CD8-positive, alpha-beta memory T cell (primary cell): ENCODE results near the gene KLHDC3. TPM values are rescaled to one million over a fixed set of nuclear protein-coding genes. Genes with fewer than 3 reads are reported as not detected.
A peak's percentile ranks its signal among the peaks of the same experiment; 100 is the strongest.
"Not testable (repeated sequence)": the region's sequence is repeated elsewhere in the genome, so short reads cannot be mapped to it uniquely, and the experiment has no call there.

ENCODE experiments used
- CTCF ChIA-PET: fragments of 350-600 bp; sonication (Branson Sonifier 250); formaldehyde crosslinking; loops from one replicate; lab custom pipeline; 2021; ENCODE audit warnings: antibody characterized with exemption; lab: Charles Lee
- POLR2A ChIA-PET: fragments of 350-600 bp; sonication (Branson Sonifier 250); formaldehyde crosslinking; loops from one replicate; lab custom pipeline; 2021; ENCODE audit warnings: antibody characterized with exemption; lab: Charles Lee
- DNase-seq, 5 donors: peaks; one replicate each; pipeline versions ENCODE4 v3.0.0 to v3.0.0-alpha.2; 2020 to 2022; ENCODE audit warnings: mixed read lengths in 1 of 5
- H3K27ac ChIP-seq: one replicate; pipeline ENCODE4 v1.7.0; 2013; ENCODE audit warnings: low read depth, mild to moderate bottlenecking, low read length, moderate library complexity
- H3K27me3 ChIP-seq: 2 replicates; pipeline ENCODE4 v1.7.0; 2013; ENCODE audit warnings: low read length, mild to moderate bottlenecking; ENCODE audit not compliant: insufficient read depth, poor library complexity, severe bottlenecking
- H3K36me3 ChIP-seq: 2 replicates; pipeline ENCODE4 v1.7.0; 2013; ENCODE audit warnings: mild to moderate bottlenecking, low read length, moderate library complexity; ENCODE audit not compliant: insufficient read depth
- H3K4me1 ChIP-seq: 2 replicates; pipeline ENCODE4 v1.7.0; 2013; ENCODE audit warnings: mild to moderate bottlenecking, low read length, moderate library complexity; ENCODE audit not compliant: insufficient read depth
- H3K4me3 ChIP-seq: 2 replicates; pipeline ENCODE4 v1.7.0; 2013; ENCODE audit warnings: mild to moderate bottlenecking, low read length
- H3K9me3 ChIP-seq: 2 replicates; pipeline ENCODE4 v1.7.0; 2013; ENCODE audit warnings: mild to moderate bottlenecking, low read length
- H3K27ac Mint-ChIP-seq, 8 donors: one replicate each; pipeline ENCODE4 v1.8.0; 2020 to 2021; ENCODE audit warnings: mixed read lengths in 8 of 8, mild to moderate bottlenecking in 6 of 8, inconsistent platforms in 3 of 8, moderate library complexity in 3 of 8
- H3K27me3 Mint-ChIP-seq, 2 donors: one replicate each; pipeline ENCODE4 v1.8.0; 2020 to 2021; ENCODE audit warnings: mixed read lengths in 2 of 2, mild to moderate bottlenecking in 1 of 2, moderate library complexity in 1 of 2
- H3K36me3 Mint-ChIP-seq, 3 donors: one replicate each; pipeline ENCODE4 v1.8.0; 2020 to 2021; ENCODE audit warnings: mixed read lengths in 3 of 3, inconsistent platforms in 1 of 3, mild to moderate bottlenecking in 1 of 3
- H3K4me1 Mint-ChIP-seq, 3 donors: one replicate each; pipeline ENCODE4 v1.8.0; 2020 to 2021; ENCODE audit warnings: mixed read lengths in 3 of 3, inconsistent platforms in 1 of 3, mild to moderate bottlenecking in 1 of 3
- H3K4me3 Mint-ChIP-seq, 7 donors: one replicate each; pipeline ENCODE4 v1.8.0; 2020 to 2021; ENCODE audit warnings: mixed read lengths in 7 of 7, mild to moderate bottlenecking in 6 of 7, moderate library complexity in 4 of 7, inconsistent platforms in 2 of 7
- H3K9me3 Mint-ChIP-seq, 5 donors: one replicate each; pipeline ENCODE4 v1.8.0; 2020 to 2022; ENCODE audit warnings: mixed read lengths in 5 of 5, mild to moderate bottlenecking in 3 of 5, moderate library complexity in 2 of 5, inconsistent platforms in 1 of 5
- polyA plus RNA-seq: library from polyadenylated mRNA; unstranded; fragments of 300-500 nt; fragmentation: Illumina TruSeq; gene quantifications from one replicate; pipeline ENCODE4 v1.2.3, GENCODE V29; 2021
- total RNA-seq, 2 experiments: library from RNA; stranded (reverse); gene quantifications; one replicate each; pipeline ENCODE4 v1.2.3, GENCODE V29; 2021

Gene KLHDC3
- total and polyA plus RNA-seq, 3 experiments from 2014 or later: 73.5 to 90.7 (median 74.1) TPM

DNA sequence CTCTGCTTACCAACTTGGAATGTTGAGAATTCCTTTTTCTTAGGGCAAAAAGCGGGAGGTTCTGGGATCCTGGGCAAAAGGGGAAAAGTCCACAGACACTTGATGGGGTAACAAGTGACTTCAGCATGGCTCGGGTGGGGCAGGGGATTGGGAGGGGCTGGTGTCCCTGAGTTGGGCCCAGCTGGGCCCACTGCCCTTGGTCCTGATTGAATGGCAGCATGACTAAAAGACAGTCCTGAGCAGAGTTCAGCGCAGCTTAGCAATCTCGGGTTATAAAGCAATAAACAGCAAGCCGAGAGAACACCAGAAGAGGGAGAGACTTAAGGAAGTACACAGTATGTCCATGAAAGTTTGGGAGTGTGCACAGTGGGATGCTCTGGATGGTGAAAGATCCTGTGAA lies 24.1 kb upstream of the KLHDC3 start:
- Mint-ChIP-seq H3K4me3 (no peak overlapping the region), H3K9me3 (no peaks in the 10 kb centered on the region), H3K27ac (peak overlapping the region in 1 of 8 donors; percentile 34), H3K36me3 (peaks cover 0 to 55% (median 2%) of the 10 kb centered on the region in 3 donors), H3K4me1 (peaks cover 47 to 69% (median 49%) of the 10 kb centered on the region in 3 donors), H3K27me3 (peaks cover 0 to 2% of the 10 kb centered on the region in 2 donors)
- H3K27ac ChIP-seq: no peak overlapping the region
- no peak for DNase-seq
- no peaks in the 10 kb centered on the region for H3K27me3 ChIP-seq
- POLR2A ChIA-PET: no interaction called here
- no peaks in the 10 kb centered on the region for H3K9me3 ChIP-seq
- no peak overlapping the region for H3K4me3 ChIP-seq
- CTCF ChIA-PET: no interaction called here
- H3K4me1 ChIP-seq: peaks cover 31% of the 10 kb centered on the region
- peaks cover 15% of the 10 kb centered on the region for H3K36me3 ChIP-seq

DNA sequence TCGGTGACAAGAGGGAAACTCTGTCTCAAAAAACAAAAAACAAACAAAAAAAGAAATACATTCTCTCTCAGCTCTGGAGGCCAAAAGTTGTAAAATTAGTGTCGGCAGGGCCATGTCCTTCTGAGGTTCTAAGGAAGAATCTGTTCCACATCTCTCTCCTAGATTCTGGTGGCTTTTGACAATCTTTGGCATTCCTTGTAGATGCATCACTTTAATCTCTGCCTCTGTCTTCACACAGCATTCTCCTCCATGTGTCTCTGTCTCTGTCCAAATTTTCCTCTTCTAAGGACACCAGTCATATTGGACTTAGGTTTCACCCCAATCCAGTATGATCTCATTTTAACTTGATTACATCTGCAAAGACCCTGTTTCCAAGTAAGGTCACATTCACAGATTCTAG lies 20.6 kb upstream of the KLHDC3 start:
- Histone ChIP-seq H3K36me3 (peaks cover 10% of the 10 kb centered on the region), H3K9me3 (no peaks in the 10 kb centered on the region), H3K27me3 (no peaks in the 10 kb centered on the region), H3K27ac (no peak overlapping the region), H3K4me3 (no peak overlapping the region), H3K4me1 (no peaks in the 10 kb centered on the region)
- peak overlapping the region in 3 of 8 donors; percentile 2 to 71 (median 56) for H3K27ac Mint-ChIP-seq
- CTCF ChIA-PET: no interaction called here
- POLR2A ChIA-PET: no interaction called here
- DNase-seq: no peak
- no peaks in the 10 kb centered on the region for H3K9me3 Mint-ChIP-seq
- H3K36me3 Mint-ChIP-seq: peaks cover 0 to 45% (median 2%) of the 10 kb centered on the region in 3 donors
- H3K4me1 Mint-ChIP-seq: peaks cover 19 to 42% (median 19%) of the 10 kb centered on the region in 3 donors
- peaks cover 0 to 1% of the 10 kb centered on the region in 2 donors for H3K27me3 Mint-ChIP-seq
- H3K4me3 Mint-ChIP-seq: no peak overlapping the region

- no peak overlapping the region for H3K27ac ChIP-seq
- no peaks in the 10 kb centered on the region for H3K27me3 Mint-ChIP-seq
- peaks cover 3% of the 10 kb centered on the region for H3K36me3 ChIP-seq
- no peaks in the 10 kb centered on the region for H3K9me3 ChIP-seq
- CTCF ChIA-PET: interaction anchor here (1.2 to 1.9 kb wide), 2 partner anchors 17 to 147 kb away, joined by 3 to 5 read pairs; partner anchors contain the start of gene PEX6
- H3K9me3 Mint-ChIP-seq: no peaks in the 10 kb centered on the region
- H3K4me1 Mint-ChIP-seq: peaks cover 10 to 22% (median 12%) of the 10 kb centered on the region in 3 donors
- DNase-seq: no peak
- peaks cover 0 to 23% (median 2%) of the 10 kb centered on the region in 3 donors for H3K36me3 Mint-ChIP-seq
- H3K4me1 ChIP-seq: no peaks in the 10 kb centered on the region
- peak overlapping the region in 4 of 8 donors; percentile 1 to 45 (median 38) for H3K27ac Mint-ChIP-seq
- H3K4me3 ChIP-seq: no peak overlapping the region
- H3K27me3 ChIP-seq: no peaks in the 10 kb centered on the region
- H3K4me3 Mint-ChIP-seq: no peak overlapping the region
- POLR2A ChIA-PET: no interaction called here
Measured at GRCh38 chr6:42996513-42996912, 17.5 kb upstream of the KLHDC3 start.

DNA sequence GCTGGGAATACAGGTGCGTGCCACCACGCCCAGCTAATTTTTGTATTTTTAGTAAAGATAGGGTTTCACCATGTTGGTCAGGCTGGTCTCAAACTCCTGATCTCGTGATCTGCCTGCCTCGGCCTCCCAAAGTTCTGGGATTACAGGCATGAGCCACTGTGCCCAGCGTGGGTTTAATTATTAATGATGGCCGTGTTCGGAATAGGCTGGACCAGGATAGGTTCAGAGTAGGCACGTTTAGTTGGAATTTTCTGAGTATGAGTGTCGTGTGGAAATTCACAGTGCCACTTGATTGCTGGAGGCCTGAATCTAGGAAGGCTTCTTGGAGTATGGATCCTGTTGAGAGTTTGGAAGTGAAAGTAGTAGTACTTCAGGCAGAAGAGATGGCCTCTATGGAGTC lies 15.8 kb upstream of the KLHDC3 start:
- H3K4me1 ChIP-seq, H3K4me3 ChIP-seq, H3K27me3 ChIP-seq, H3K36me3 ChIP-seq, H3K27ac Mint-ChIP-seq, H3K9me3 ChIP-seq, H3K4me3 Mint-ChIP-seq, H3K27ac ChIP-seq, CTCF ChIA-PET, DNase-seq, POLR2A ChIA-PET, H3K9me3 Mint-ChIP-seq, H3K27me3 Mint-ChIP-seq: not testable (repeated sequence)
- peaks cover 0 to 24% (median 2%) of the 10 kb centered on the region in 3 donors for H3K36me3 Mint-ChIP-seq
- peaks cover 10 to 19% (median 10%) of the 10 kb centered on the region in 3 donors for H3K4me1 Mint-ChIP-seq

- H3K27ac ChIP-seq: no peak overlapping the region
- no peak overlapping the region for H3K4me3 ChIP-seq
- peaks cover 5% of the 10 kb centered on the region for H3K36me3 ChIP-seq
- Mint-ChIP-seq H3K27me3 (no peaks in the 10 kb centered on the region), H3K4me1 (peaks cover 0 to 9% (median 3%) of the 10 kb centered on the region in 3 donors), H3K27ac (no peak overlapping the region), H3K36me3 (peaks cover 0 to 27% (median 3%) of the 10 kb centered on the region in 3 donors), H3K9me3 (no peaks in the 10 kb centered on the region), H3K4me3 (no peak overlapping the region)
- H3K27me3 ChIP-seq: no peaks in the 10 kb centered on the region
- no peak for DNase-seq
- no peaks in the 10 kb centered on the region for H3K9me3 ChIP-seq
- ChIA-PET POLR2A (no interaction called here), CTCF (no interaction called here)
- H3K4me1 ChIP-seq: no peaks in the 10 kb centered on the region
Measured at GRCh38 chr6:43001843-43002242, 12.2 kb upstream of the KLHDC3 start.

GRCh38 chr6:43005844-43006243 lies 8.2 kb upstream of the KLHDC3 start:
- Histone ChIP-seq H3K27ac (no peak overlapping the region), H3K27me3 (no peaks in the 10 kb centered on the region), H3K9me3 (no peaks in the 10 kb centered on the region), H3K4me1 (no peaks in the 10 kb centered on the region), H3K4me3 (no peak overlapping the region), H3K36me3 (peaks cover 39% of the 10 kb centered on the region)
- ChIA-PET POLR2A (interaction anchor here (0.6 kb wide), 1 partner anchor 76 kb away, joined by 3 read pairs; the partner anchor contains the start of gene CNPY3), CTCF (interaction anchor here (0.6 to 1.3 kb wide), 2 partner anchors 138 to 228 kb away, joined by 3 to 4 read pairs; no protein-coding TSS in a partner anchor)
- Mint-ChIP-seq H3K4me3 (no peak overlapping the region), H3K9me3 (no peaks in the 10 kb centered on the region), H3K36me3 (peaks cover 0 to 59% (median 7%) of the 10 kb centered on the region in 3 donors), H3K27me3 (no peaks in the 10 kb centered on the region), H3K4me1 (peaks cover 0 to 8% (median 1%) of the 10 kb centered on the region in 3 donors), H3K27ac (peak overlapping the region in 2 of 8 donors; percentile 54 to 61)
- DNase-seq: no peak

DNA sequence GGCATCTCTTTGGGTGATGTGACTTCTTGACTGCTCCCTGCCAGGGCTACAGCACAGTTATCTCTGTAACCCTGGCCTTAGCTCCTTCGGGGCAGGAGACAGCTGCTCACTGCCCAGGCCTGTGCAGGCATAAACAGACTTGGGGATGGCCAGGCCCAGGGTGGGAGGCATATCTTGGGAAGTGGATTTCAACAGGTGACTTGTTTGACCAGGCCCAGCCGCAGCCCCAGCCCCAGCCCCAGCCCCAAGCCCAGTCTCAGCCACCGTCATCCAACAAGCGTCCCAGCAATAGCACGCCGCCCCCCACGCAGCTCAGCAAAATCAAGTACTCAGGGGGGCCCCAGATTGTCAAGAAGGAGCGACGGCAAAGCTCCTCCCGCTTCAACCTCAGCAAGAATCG lies 7.8 kb upstream of the KLHDC3 start:
- no peaks in the 10 kb centered on the region for H3K9me3 ChIP-seq
- H3K4me1 ChIP-seq: no peaks in the 10 kb centered on the region
- Mint-ChIP-seq H3K36me3 (peaks cover 0 to 63% (median 7%) of the 10 kb centered on the region in 3 donors), H3K27me3 (no peaks in the 10 kb centered on the region), H3K4me3 (no peak overlapping the region), H3K9me3 (no peaks in the 10 kb centered on the region), H3K27ac (no peak overlapping the region), H3K4me1 (peaks cover 0 to 8% (median 1%) of the 10 kb centered on the region in 3 donors)
- H3K36me3 ChIP-seq: peaks cover 39% of the 10 kb centered on the region
- ChIA-PET CTCF (interaction anchor here (1.3 kb wide), 1 partner anchor 138 kb away, joined by 4 read pairs; no protein-coding TSS in a partner anchor), POLR2A (interaction anchor here (0.6 kb wide), 1 partner anchor 77 kb away, joined by 3 read pairs; the partner anchor contains the start of gene CNPY3)
- H3K27me3 ChIP-seq: no peaks in the 10 kb centered on the region
- no peak overlapping the region for H3K4me3 ChIP-seq
- DNase-seq: no peak
- no peak overlapping the region for H3K27ac ChIP-seq

GRCh38 chr6:43007126-43007525 lies 6.9 kb upstream of the KLHDC3 start:
- H3K27me3 Mint-ChIP-seq: no peaks in the 10 kb centered on the region
- H3K9me3 ChIP-seq: no peaks in the 10 kb centered on the region
- H3K4me1 ChIP-seq: no peaks in the 10 kb centered on the region
- H3K9me3 Mint-ChIP-seq: no peaks in the 10 kb centered on the region
- no peak overlapping the region for H3K4me3 ChIP-seq
- H3K27me3 ChIP-seq: no peaks in the 10 kb centered on the region
- peaks cover 0 to 71% (median 7%) of the 10 kb centered on the region in 3 donors for H3K36me3 Mint-ChIP-seq
- peaks cover 44% of the 10 kb centered on the region for H3K36me3 ChIP-seq
- peaks cover 7 to 16% (median 8%) of the 10 kb centered on the region in 3 donors for H3K4me1 Mint-ChIP-seq
- no peak overlapping the region for H3K4me3 Mint-ChIP-seq
- H3K27ac ChIP-seq: no peak overlapping the region
- no peak for DNase-seq
- H3K27ac Mint-ChIP-seq: peak overlapping the region in 1 of 8 donors; percentile 72
- ChIA-PET POLR2A (no interaction called here), CTCF (interaction anchor here (1.3 kb wide), 1 partner anchor 137 kb away, joined by 4 read pairs; no protein-coding TSS in a partner anchor)
